Measurements from ENCODE around the gene CTSE.

- no peak for TF ChIP-seq CTCF (IDR thresholded peaks at IDR 0.05)
- TF ChIP-seq POLR2A (IDR thresholded peaks at IDR 0.05) = no peak
Observed at GRCh38 chr1:205976708-205977401, 46.8 kb downstream of the CTSE start.

All from tibial nerve (tissue), 3 donors.